ENCODE results near the gene DNAJC4.

The DNAJC4 gene

GRCh38 chr11:64220271-64220670, 10.1 kb upstream of the DNAJC4 start:
- H3K9ac ChIP-seq = no peak overlapping the region
- no peaks in the 10 kb centered on the region for H3K36me3 ChIP-seq (ENCODE audit: control insufficient read depth, insufficient read depth, low read length)

DNA sequence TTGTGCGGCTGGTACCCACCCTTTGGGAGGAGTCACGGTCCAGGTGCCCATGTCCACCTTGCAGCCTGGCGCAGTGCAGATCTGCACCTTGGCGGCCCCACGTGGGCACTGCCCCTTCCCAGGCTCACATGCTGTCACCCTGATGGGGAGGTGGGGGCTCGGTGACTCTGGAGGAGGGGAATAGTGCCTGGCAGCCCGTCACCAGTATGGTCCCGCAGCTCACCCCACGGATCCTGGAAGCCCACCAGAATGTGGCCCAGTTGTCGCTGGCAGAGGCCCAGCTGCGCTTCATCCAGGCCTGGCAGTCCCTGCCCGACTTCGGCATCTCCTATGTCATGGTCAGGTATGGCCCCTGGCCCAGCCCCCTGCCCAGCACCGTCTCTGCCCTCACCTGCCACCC, 9.6 kb upstream of the DNAJC4 start:
- Histone ChIP-seq H3K27ac (no peak overlapping the region), H3K9me3 (ENCODE audit: control insufficient read depth, low read length) (no peaks in the 10 kb centered on the region), H3K9ac (no peak overlapping the region), H3K4me3 (ENCODE audit: low read depth, low read length) (no peak overlapping the region), H3K4me2 (ENCODE audit: low read length) (no peak overlapping the region), H3K79me2 (no peaks in the 10 kb centered on the region), H3K27me3 (ENCODE audit: control insufficient read depth, insufficient read depth, low read length) (no peaks in the 10 kb centered on the region), H3K4me1 (no peaks in the 10 kb centered on the region), H2AFZ (no peak overlapping the region), H3K36me3 (ENCODE audit: control insufficient read depth, insufficient read depth, low read length) (no peaks in the 10 kb centered on the region)
- TF ChIP-seq CTCF (IDR thresholded peaks at IDR 0.05) = no peak

More at GRCh38 chr11:64220271-64220670, 10.1 kb upstream of the DNAJC4 start:
- Histone ChIP-seq H3K9me3 (ENCODE audit: control insufficient read depth, low read length) (no peaks in the 10 kb centered on the region), H2AFZ (no peak overlapping the region), H3K27ac (no peak overlapping the region), H3K4me2 (ENCODE audit: low read length) (no peak overlapping the region), H3K27me3 (ENCODE audit: control insufficient read depth, insufficient read depth, low read length) (no peaks in the 10 kb centered on the region), H3K79me2 (no peaks in the 10 kb centered on the region), H3K4me3 (ENCODE audit: low read depth, low read length) (no peak overlapping the region), H3K4me1 (no peaks in the 10 kb centered on the region)
- TF ChIP-seq CTCF (IDR thresholded peaks at IDR 0.05) = no peak

- H3K4me1 ChIP-seq = peaks cover 7% of the 10 kb centered on the region
- H3K36me3 ChIP-seq (ENCODE audit: control insufficient read depth, insufficient read depth, low read length) = no peaks in the 10 kb centered on the region
- no peak overlapping the region for H3K27ac ChIP-seq
Measured at GRCh38 chr11:64222651-64223000, 7.7 kb upstream of the DNAJC4 start.

GRCh38 chr11:64223001-64223651, 7.2 kb upstream of the DNAJC4 start:
- Histone ChIP-seq H2AFZ (no peak overlapping the region), H3K9me3 (ENCODE audit: control insufficient read depth, low read length) (no peaks in the 10 kb centered on the region), H3K27me3 (ENCODE audit: control insufficient read depth, insufficient read depth, low read length) (no peaks in the 10 kb centered on the region), H3K4me1 (peaks cover 7% of the 10 kb centered on the region), H3K79me2 (no peaks in the 10 kb centered on the region), H3K9ac (no peak overlapping the region), H3K27ac (no peak overlapping the region), H3K4me3 (ENCODE audit: low read depth, low read length) (no peak overlapping the region), H3K4me2 (ENCODE audit: low read length) (no peak overlapping the region), H3K36me3 (ENCODE audit: control insufficient read depth, insufficient read depth, low read length) (no peaks in the 10 kb centered on the region)
- TF ChIP-seq CTCF (IDR thresholded peaks at IDR 0.05) = no peak

More at GRCh38 chr11:64222651-64223000, 7.7 kb upstream of the DNAJC4 start:
- H3K79me2 ChIP-seq = no peaks in the 10 kb centered on the region
- no peaks in the 10 kb centered on the region for H3K27me3 ChIP-seq (ENCODE audit: control insufficient read depth, insufficient read depth, low read length)
- TF ChIP-seq CTCF (IDR thresholded peaks at IDR 0.05) = no peak
- H3K4me3 ChIP-seq (ENCODE audit: low read depth, low read length) = no peak overlapping the region
- no peak overlapping the region for H2AFZ ChIP-seq
- no peak overlapping the region for H3K9ac ChIP-seq
- H3K4me2 ChIP-seq (ENCODE audit: low read length) = no peak overlapping the region
- no peaks in the 10 kb centered on the region for H3K9me3 ChIP-seq (ENCODE audit: control insufficient read depth, low read length)
